Ascending aorta (tissue), 2 donors: ENCODE data around the gene FAM153A. TPM values are rescaled to one million over a fixed set of nuclear protein-coding genes. Genes with fewer than 3 reads are reported as not detected.
"Not testable (repeated sequence)": the region's sequence is repeated elsewhere in the genome, so short reads cannot be mapped to it uniquely, and the experiment has no call there.

Experiments
- DNase-seq, 2 donors: peaks; one replicate each; pipeline ENCODE4 v3.0.0-alpha.2; 2019; ENCODE audit warnings: low spot score in 2 of 2
- H3K27ac ChIP-seq, 2 donors: fragments of 200-600 bp; sonication (generic); one replicate each; pipeline ENCODE4 v1.5.1; 2016 to 2017; ENCODE audit warnings: mild to moderate bottlenecking in 1 of 2
- H3K27me3 ChIP-seq: fragments of 200-600 bp; sonication (generic); one replicate; pipeline ENCODE4 v1.5.1; 2017
- H3K36me3 ChIP-seq, 2 donors: fragments of 200-600 bp; sonication (generic); one replicate each; pipeline ENCODE4 v1.5.1; 2016
- H3K4me1 ChIP-seq, 2 donors: fragments of 200-600 bp; sonication (generic); one replicate each; pipeline ENCODE4 v1.5.1; 2016 to 2017; ENCODE audit warnings: mild to moderate bottlenecking in 1 of 2
- H3K4me3 ChIP-seq, 2 donors: fragments of 200-600 bp; sonication (generic); one replicate each; pipeline ENCODE4 v1.5.1; 2016 to 2017; ENCODE audit warnings: mild to moderate bottlenecking in 1 of 2
- H3K9me3 ChIP-seq, 2 donors: fragments of 200-600 bp; sonication (generic); one replicate each; pipeline ENCODE4 v1.5.1; 2016
- intact Hi-C: fragments of 100-400 bp; cut with DNase I; formaldehyde crosslinking; loops from one replicate; pipeline ENCODE4 v1.15.1; 2023
- total RNA-seq: library from RNA; depleted of rRNA; stranded (reverse); fragments of >200 nt; gene quantifications from one replicate; pipeline ENCODE4 v1.1.0, GENCODE V29; 2016

The FAM153A gene
- total RNA-seq, 1 donor from 2014 or later, result not detected

DNA sequence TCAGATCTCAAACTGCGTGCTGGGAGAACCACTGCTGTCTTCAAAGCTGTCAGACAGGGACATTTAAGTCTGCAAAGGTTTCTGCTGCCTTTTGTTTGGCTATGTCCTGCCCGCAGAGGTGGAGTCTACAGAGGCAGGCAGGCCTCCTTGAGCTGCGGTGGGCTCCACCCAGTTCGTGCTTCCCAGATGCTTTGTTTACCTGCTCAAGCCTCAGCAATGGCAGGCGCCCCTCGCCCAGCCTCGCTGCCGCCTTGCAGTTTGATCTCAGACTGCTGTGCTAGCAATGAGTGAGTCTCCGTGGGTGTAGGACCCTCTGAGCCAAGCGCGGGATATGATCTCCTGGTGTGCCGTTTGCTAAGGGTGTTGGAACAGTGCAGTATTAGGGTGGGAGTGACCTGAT, 8.9 kb upstream of the FAM153A start:
- H3K27me3 ChIP-seq, H3K9me3 ChIP-seq, H3K36me3 ChIP-seq, H3K27ac ChIP-seq, DNase-seq, intact Hi-C loops, H3K4me1 ChIP-seq, H3K4me3 ChIP-seq: not testable (repeated sequence)

- DNase-seq, H3K36me3 ChIP-seq, intact Hi-C loops, H3K4me3 ChIP-seq, H3K4me1 ChIP-seq, H3K27ac ChIP-seq, H3K27me3 ChIP-seq, H3K9me3 ChIP-seq: not testable (repeated sequence)
Observed at GRCh38 chr5:177782169-177782568, 530 bp downstream of the FAM153A start.

DNA sequence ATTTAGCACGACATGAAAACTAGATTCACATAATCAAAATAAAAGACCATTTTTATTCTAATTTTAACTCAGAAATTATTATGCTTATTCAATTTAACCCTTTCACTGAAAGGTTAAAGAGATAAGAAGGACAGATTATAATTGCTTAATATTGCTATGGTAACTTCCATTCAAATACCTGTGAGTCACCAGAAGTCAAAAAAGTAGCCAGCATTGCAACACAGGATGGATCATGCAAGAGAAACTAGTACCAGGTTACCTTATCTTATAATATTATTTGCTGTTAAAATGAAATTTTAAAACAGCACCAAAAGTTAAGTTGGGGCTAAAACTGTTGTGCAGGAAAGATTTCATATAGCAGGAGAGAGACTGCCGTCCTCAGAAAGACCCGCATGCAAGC, 11.5 kb downstream of the FAM153A start:
- DNase-seq, H3K36me3 ChIP-seq, intact Hi-C loops, H3K4me1 ChIP-seq, H3K27ac ChIP-seq, H3K27me3 ChIP-seq, H3K9me3 ChIP-seq, H3K4me3 ChIP-seq: not testable (repeated sequence)

- H3K36me3 ChIP-seq, H3K9me3 ChIP-seq, intact Hi-C loops, H3K4me1 ChIP-seq, H3K4me3 ChIP-seq, H3K27ac ChIP-seq, DNase-seq, H3K27me3 ChIP-seq: not testable (repeated sequence)
Observed at GRCh38 chr5:177770646-177771045, 12.1 kb downstream of the FAM153A start.

DNA sequence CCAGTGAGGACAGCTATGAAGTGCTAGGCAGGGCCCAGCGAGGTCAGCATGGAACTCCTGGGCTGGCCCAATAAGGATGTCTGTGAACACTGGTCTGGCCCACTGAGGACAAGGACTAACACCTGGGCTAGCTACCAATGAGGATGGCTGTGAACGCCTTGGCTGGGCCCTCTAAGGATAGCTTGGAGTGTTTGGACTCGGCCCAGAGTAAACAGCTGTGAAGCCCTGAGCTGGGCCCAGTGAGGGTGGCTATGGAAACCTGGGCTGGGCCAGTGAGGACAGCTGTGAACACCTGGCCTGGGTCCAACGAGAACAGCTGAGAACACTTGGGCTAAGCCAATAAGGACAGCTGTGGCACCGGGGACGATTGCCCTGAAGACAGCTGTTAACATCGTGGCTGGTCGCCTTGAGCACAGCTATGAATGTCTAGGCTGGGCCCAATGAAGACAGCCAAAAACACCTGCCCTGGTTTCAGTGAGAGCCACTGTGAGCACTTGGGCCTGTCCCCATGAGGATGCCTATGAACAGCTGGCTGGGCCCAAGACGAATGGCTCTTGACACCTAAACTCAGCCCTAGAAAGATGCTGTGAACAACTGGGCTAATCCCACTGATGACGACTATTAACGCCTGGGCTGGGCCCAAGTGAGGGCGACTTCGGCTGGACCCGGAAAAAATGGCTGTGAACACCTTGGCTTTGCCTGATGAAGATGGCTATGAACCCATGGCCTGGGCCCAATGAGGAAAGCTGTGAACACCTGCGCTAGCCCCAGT, 18.8 kb downstream of the FAM153A start:
- DNase-seq, H3K9me3 ChIP-seq, H3K36me3 ChIP-seq, H3K27me3 ChIP-seq, H3K4me3 ChIP-seq, intact Hi-C loops, H3K4me1 ChIP-seq, H3K27ac ChIP-seq: not testable (repeated sequence)

DNA sequence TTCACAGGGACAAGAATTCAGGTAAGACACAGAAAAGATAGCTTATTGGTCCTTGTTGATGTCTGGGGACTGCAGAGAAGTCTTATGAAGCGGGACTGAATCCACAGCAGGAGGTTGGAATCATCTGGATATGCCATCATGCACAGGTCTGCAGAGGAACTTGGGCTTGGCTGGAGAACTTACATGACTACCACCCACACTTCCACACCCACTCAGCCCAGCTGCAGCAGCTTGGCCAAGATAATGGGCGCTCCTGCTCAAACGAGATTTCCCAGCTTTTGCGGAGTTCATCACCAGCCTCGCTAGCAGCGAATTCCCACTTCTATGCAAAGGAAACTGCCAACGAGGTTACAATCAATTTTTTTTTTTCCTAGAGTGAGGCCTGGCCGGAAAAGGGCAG, 21.7 kb downstream of the FAM153A start:
- H3K4me1 ChIP-seq, H3K27me3 ChIP-seq, H3K4me3 ChIP-seq, H3K36me3 ChIP-seq, H3K9me3 ChIP-seq, DNase-seq, H3K27ac ChIP-seq, intact Hi-C loops: not testable (repeated sequence)

- H3K27me3 ChIP-seq, H3K27ac ChIP-seq, intact Hi-C loops, H3K9me3 ChIP-seq, H3K4me1 ChIP-seq, H3K4me3 ChIP-seq, DNase-seq, H3K36me3 ChIP-seq: not testable (repeated sequence)
Observed at GRCh38 chr5:177747354-177747753, 35.3 kb downstream of the FAM153A start.

DNA sequence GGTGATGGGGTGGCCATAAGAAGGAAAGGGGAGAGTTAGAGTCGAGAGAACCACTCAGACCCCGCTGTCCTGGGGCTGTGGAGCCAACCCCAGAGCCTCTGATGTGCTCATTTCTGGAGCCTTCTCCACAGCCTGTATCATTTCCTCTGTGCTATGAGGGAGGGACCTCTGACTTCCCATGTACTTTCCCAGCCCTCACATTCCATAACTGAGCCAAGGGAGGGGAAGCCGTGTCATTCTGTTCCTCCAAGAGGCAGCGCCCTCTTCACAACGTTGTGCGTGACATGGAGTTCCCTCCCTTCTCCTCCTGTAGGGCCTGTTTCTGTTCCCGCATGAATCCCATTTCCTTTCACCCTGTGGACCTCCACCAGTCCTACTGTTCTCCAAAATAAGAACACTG, 57.8 kb downstream of the FAM153A start:
- H3K4me1 ChIP-seq, DNase-seq, H3K9me3 ChIP-seq, intact Hi-C loops, H3K27me3 ChIP-seq, H3K36me3 ChIP-seq, H3K4me3 ChIP-seq, H3K27ac ChIP-seq: not testable (repeated sequence)

DNA sequence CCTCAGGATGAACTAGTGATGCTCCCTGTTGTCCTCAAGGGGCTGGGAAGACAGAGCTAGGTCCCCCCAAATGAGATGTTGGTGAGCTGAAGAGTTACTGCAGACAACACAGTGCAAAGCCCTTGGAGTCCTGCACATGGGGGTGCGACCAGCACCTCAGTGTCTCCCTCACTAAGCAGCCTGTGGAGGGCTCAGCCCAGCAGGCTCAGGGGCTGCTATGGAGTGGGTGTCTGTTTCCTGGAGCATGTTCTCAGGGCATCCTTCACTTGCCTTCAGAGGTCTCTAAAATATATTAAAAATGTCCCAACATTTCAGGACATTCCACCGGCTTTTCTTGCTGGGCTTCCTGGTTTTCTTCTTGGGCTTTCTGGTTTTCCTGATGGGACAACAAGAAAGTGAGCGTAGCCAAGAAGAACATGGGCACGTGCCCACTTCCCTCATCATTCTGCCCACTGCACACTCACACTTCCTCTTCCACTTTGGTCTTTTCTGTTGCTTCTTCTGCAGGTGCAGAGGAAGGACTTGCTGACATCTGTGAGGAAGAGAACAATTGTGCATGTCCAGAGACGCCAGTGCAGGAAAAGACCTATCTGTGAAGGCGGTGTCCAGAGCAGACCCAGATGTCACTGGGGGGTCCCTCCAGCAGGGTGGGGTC, 58.7 kb downstream of the FAM153A start:
- H3K9me3 ChIP-seq, DNase-seq, intact Hi-C loops, H3K27me3 ChIP-seq, H3K4me3 ChIP-seq, H3K36me3 ChIP-seq, H3K4me1 ChIP-seq, H3K27ac ChIP-seq: not testable (repeated sequence)

DNA sequence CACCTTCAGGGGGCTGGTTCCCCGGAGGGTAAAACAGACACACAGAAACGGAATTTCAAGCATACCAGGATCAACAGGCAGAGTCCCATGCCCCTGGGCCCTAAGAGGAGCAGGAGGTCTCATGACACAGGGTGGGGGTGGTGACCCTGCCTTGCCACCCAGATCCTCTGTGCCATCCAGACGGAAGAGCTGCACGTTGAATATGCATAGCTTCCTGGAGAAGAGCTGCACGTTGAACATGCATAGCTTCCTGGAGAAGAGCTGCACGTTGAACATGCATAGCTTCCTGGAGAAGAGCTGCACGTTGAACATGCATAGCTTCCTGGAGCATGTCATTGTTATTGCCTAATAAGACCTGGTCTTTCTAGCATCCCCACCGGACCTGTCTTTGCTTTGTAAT, 59.9 kb downstream of the FAM153A start:
- H3K4me1 ChIP-seq, H3K4me3 ChIP-seq, intact Hi-C loops, DNase-seq, H3K27ac ChIP-seq, H3K36me3 ChIP-seq, H3K9me3 ChIP-seq, H3K27me3 ChIP-seq: not testable (repeated sequence)

DNA sequence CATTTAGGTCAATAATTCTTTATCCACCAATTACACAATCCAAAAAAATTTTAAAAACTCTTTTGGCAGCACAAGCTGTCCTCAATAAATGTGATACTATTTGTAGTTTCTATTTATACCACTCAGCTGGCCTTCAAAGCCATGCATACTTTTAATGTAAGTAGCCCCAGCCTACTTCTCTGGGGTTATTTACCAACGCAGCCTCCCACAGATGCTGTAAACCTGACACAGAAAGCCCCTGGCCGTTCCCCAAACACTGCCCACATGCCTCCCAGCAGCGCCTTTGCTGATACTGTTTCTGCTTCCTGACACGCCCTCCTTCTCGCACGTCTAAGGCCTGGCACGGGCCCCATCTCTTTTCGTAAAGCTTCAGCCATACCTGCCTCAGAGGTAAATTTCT, 62.7 kb downstream of the FAM153A start:
- H3K9me3 ChIP-seq, H3K4me1 ChIP-seq, H3K36me3 ChIP-seq, intact Hi-C loops, H3K4me3 ChIP-seq, H3K27ac ChIP-seq, DNase-seq, H3K27me3 ChIP-seq: not testable (repeated sequence)

GRCh38 chr5:177715423-177715822, 67.3 kb downstream of the FAM153A start:
- H3K4me3 ChIP-seq, H3K36me3 ChIP-seq, intact Hi-C loops, H3K27ac ChIP-seq, DNase-seq, H3K27me3 ChIP-seq, H3K9me3 ChIP-seq, H3K4me1 ChIP-seq: not testable (repeated sequence)

DNA sequence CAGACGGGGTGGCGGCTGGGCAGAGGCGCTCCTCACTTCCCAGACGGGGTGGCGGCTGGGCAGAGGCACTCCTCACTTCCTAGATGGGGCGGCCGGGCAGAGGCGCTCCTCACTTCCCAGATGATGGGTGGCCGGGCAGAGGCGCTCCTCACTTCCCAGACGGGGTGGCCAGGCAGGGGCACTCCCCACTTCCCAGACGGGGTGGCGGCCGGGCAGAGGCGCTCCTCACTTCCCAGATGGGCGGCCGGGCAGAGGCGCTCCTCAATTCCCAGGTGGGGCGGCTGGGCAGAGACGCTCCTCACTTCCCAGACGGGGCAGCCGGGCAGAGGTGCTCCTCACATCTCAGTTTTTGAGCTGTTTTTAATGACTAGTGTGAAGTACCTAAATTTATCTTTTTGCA, 86.6 kb downstream of the FAM153A start:
- H3K36me3 ChIP-seq, intact Hi-C loops: not testable (repeated sequence)

GRCh38 chr5:177695356-177695930, 87.3 kb downstream of the FAM153A start:
- H3K4me1 ChIP-seq, H3K4me3 ChIP-seq, intact Hi-C loops, H3K9me3 ChIP-seq, H3K27me3 ChIP-seq, H3K27ac ChIP-seq, H3K36me3 ChIP-seq, DNase-seq: not testable (repeated sequence)

More for the DNA sequence above, 86.6 kb downstream of the FAM153A start:
- H3K9me3 ChIP-seq, H3K27ac ChIP-seq, DNase-seq, H3K27me3 ChIP-seq, H3K4me1 ChIP-seq, H3K4me3 ChIP-seq: not testable (repeated sequence)
